HG02798 (cell line): ENCODE measurements around the gene CMPK1.
"Not testable (repeated sequence)": the region's sequence is repeated elsewhere in the genome, so short reads cannot be mapped to it uniquely, and the experiment has no call there.

ENCODE experiments used
- ATAC-seq: cut with Tn5 transposase; IDR thresholded peaks from one replicate; pipeline ENCODE4 v1.9.1; 2021; ENCODE audit warnings: mild to moderate bottlenecking; ENCODE audit not compliant: unreplicated experiment, poor library complexity

The CMPK1 gene

GRCh38 chr1:47333578-47333921 lies at the start of gene CMPK1:
Gene CMPK1, plus strand, starts transcription at chr1:47333790. Its CDS starts 156 bp downstream, at chr1:47333946.
- ATAC-seq, result peak; percentile 81

DNA sequence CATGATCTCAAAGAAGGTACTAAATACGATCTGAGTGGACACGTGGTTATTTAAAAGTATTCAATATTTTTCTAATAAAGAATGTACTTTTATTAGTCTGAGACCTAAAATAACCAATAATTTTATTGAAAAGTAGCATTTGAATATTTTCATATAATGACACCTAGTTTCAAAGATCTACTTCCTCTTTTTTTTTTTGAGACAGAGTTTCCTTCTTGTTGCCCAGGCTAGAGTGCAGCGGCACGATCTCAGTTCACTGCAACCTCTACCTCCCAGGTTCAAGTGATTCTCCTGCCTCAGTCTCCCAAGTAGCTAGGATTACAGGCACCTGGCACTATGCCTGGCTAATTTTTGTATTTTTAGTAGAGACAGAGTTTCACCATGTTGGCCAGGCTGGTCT lies 45.5 kb upstream of the CMPK1 start:
- not testable (repeated sequence) for ATAC-seq

- not testable (repeated sequence) for ATAC-seq
These were observed 38.7 kb upstream of the CMPK1 start for GRCh38 chr1:47294863-47295262.

DNA sequence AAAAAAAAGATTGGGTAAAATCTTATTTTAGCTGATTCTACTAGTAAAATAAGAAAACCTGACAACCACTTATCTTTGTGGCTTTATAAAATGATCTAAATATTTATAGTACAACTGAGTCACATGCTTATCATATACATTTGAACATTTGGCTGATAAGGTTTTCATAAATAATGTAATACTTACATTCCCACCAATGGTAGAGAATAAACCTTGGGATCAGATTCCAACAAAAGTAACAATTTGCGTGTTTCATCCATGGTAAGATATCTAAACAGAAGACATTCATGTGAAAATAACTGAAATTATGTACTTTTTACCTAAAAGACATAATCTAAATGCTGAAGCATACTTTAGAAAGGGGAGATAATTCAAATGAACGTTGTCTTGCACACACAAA lies 38.0 kb upstream of the CMPK1 start:
- no peak for ATAC-seq

DNA sequence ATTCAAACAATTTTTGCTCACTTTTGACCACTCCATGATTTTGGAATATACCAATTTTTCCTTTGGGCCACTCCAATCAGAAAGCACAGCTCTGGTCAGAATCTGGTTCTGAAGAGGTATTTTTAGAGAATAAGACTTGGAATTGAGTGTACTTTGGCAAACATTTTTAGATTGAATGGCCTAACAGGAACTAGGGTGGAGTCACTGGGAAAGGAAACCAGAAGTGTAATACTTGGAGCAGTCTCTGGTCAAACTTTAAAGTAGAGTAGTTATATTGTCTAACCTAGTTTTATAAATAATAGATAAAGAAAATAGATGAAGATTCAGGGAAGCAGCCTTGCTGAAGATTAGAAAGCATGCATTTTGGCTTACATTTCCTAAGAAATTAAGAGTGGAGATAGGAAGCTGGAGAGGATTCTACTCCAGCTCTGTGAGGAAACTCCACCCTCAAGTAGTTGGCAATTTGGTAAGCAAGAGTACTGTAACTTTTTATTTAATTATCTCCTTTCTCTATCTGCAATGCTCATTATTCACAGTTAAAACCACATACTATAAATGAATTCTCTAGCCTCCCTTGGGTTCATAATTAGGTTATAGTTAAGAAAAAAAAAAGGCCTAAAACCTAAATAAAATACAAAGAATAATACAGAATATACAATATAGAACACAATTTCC lies 35.4 kb upstream of the CMPK1 start:
- ATAC-seq, result no peak

DNA sequence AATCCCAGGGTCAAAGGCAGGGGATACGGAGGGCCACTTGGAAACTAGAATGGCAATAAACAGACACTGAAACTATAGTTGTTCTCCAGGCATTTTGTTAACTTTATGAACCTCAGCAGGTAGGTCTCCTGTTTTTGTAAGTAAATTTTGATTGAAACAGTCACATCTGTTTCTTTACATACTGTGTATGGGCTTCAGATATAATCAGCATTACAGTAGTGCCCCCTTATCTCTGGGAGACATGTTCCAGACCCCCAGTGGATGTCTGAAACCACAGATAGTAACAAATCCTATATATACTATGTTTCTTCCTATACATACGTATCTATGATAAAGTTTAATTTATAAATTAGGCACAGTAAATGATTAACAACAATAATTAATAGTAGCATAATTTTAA lies 31.1 kb upstream of the CMPK1 start:
- no peak for ATAC-seq

DNA sequence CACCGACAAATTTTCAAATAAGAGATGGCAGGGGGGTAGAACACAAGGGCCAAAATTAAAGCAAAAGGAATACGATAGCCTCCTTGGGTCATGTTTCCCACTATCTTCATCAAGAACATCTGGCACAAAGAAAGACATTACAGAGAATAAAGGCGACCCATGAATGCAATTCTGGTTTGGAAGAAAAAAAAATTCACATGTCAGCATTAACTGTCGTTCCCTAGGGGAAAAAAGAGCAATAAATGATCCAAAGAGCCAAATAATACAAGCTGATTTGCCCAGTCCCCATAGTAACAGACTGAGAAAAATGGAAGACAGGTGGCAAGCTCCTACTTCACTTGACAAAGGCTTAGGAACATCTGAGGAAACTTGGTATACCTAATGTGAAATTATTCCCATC lies 24.2 kb upstream of the CMPK1 start:
- no peak for ATAC-seq

- ATAC-seq, result peak; percentile 99
These were observed 19.5 kb upstream of the CMPK1 start, which contains the start of gene STIL for GRCh38 chr1:47313915-47314664. Gene STIL, minus strand, starts transcription at chr1:47314147. Its CDS starts 3,828 bp downstream, at chr1:47310319.

- ATAC-seq, result no peak
These were observed 15.7 kb upstream of the CMPK1 start for GRCh38 chr1:47317841-47318240.

DNA sequence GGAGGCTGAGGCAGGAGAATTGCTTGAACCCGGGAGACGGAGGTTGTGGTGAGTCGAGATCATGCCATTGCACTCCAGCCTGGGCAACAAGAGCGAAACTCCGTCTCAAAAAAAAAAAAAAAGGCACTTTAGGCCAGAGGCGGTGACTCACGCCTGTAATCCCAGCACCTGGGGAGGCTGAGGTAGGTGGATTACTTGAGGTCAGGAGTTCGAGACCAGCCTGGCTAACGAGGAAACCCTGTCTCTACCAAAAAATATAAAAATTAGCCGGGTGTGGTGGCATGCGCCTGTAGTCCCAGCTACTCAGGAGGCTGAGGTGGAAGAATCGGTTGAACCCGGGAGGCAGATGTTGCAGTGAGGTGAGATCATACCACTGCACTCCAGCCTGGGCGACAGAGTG lies 13.6 kb upstream of the CMPK1 start:
- not testable (repeated sequence) for ATAC-seq

GRCh38 chr1:47323599-47324031 lies 10.0 kb upstream of the CMPK1 start:
- no peak for ATAC-seq

- no peak for ATAC-seq
These were observed 8.9 kb upstream of the CMPK1 start for GRCh38 chr1:47324682-47325081.

- ATAC-seq, result no peak
These were observed 8.1 kb upstream of the CMPK1 start for GRCh38 chr1:47325528-47325927.

DNA sequence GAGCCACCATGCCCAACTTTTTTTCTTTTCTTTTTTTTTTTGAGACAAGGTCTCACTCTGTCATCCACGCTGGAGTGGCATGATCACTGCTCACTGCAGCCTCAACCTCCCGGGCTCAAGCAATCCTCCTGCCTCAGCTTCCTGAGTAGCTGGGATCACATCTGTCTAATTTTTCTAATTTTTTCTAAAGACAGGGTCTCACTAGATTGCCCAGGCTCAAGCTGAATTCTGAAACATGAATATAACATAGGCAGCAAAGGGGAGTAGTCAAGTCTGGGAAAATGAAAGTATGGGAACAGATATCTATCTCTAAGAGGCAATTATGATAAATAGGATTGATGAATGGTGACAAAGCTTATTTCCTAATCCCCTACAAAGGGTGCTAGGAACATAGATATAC lies 7.3 kb upstream of the CMPK1 start:
- no peak for ATAC-seq

GRCh38 chr1:47328992-47329391 lies 4.6 kb upstream of the CMPK1 start:
- no peak for ATAC-seq

GRCh38 chr1:47330212-47330611 lies 3.4 kb upstream of the CMPK1 start:
- ATAC-seq, result no peak

- ATAC-seq, result no peak
These were observed 1.7 kb upstream of the CMPK1 start for GRCh38 chr1:47331875-47332274.

DNA sequence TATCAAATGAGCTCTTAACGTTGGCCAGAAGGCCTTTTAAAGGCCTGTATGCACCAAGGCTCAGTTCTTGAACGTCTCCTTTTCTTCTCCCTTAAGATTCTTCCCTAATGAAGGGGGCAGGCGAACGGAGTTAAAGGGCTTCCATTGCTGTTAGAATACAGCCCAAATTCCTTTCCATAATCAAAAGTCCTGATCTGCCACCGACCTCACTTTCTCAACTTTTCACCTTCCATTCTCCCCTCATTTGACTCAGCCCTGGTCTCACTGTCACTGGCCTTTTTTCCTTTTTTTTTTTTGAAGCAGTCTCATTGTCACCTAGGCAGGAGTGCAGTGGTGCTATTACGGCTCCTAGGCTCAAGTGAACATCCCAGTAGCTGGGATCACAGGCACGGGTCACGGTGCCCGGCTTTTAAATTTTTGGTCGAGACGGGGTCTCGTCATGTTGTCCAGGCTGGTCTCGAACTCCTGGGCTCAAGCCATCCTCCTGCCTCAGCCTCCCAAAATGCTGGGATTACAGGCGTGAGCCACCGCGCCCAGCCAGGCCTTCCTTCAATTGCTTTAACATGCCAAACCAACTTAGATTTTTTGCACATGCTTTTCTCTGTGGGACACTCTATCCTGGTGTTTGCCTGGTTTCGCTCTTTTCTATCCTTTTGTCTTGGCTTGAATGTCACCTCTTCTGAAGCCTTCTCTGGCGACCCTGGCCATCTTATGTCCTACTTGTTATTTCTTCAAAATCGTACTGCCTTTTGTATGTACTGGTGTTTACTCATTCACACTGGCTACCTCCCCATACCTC lies 612 bp upstream of the CMPK1 start:
- ATAC-seq, result no peak

DNA sequence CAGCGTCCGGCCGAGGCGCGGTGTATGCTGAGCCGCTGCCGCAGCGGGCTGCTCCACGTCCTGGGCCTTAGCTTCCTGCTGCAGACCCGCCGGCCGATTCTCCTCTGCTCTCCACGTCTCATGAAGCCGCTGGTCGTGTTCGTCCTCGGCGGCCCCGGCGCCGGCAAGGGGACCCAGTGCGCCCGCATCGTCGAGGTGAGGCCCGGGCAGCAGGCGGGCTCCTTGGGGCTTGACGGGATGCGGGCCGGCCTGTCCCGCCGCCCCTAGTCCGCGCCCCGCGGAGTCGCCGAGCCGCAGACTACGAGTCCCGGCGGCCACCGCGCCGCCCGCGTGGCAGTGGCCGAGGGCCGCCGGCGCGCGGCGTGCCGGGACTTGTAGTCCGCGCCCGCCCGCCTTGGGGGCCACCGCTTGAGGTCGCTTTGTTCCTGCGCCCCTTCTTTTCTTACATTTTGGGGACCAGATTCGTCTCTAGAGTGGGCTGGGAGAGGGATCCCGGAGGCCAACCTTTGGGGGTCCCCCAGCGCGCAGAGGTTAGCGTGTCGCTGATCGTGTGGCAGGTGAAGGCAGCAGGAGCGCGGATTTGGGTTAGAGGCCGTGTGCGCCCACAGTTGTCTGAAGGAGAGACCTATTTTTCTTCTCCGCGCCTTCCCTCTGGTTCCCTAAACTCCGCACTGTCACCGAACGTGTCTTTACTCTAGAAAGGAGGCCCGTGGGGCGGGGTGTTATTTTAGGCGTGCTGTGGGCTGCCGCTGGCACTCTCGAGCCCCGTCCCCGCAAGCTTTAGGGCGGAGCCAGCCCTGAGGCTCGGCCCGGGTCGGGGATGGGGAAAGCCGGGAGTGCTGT lies 553 bp downstream of the CMPK1 start:
- peak; percentile 87 for ATAC-seq

DNA sequence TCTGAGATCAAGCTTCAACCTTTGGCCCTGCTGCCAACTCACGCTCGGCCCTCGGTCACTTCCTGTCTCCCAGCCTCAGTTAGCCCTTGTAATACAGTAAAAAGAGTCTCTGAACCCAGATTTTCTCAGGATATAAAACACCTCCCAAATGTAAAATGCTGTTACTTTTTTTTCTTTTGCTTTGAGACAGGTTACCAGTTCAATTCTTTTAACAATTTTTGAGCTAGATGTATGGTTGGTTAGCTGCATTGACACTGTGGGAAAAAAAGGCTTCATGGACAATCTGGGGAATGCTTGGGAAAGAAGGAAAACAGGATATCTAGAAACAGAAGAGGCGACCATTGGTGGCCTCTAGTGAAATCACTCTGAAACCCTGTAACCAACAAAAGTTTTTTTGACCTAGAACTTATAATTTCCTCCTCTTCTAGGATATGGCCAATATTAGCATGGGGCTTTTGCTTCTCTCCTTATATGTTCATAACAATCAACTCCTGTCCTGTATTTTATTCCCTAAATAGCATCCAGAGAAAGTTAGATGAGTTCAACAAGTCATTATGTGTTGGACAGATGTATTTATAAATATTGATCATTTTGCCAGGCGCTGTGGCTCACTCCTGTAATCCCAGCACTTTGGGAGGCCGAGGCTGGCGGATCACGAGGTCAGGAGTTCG lies 1.3 kb downstream of the CMPK1 start:
- ATAC-seq, result no peak
